ENCODE data around the gene CDH23. TPM values are rescaled to one million over a fixed set of nuclear protein-coding genes. Genes with fewer than 3 reads are reported as not detected.

CDH23 gene
- total and polyA plus RNA-seq, 10 of the 15 experiments (the other 5 are each of a cell fraction or from before 2014, with no cell fraction given): 0.09 to 0.40 (median 0.15) TPM; not detected in 1

- Histone ChIP-seq H3K27ac (ENCODE audit: control insufficient read depth, insufficient read depth) (no peak overlapping the region), H3K36me3 (ENCODE audit: control insufficient read depth in 2 of 2, insufficient read depth in 2 of 2, low read length in 1 of 2) (no peaks in the 10 kb centered on the region), H3K9ac (ENCODE audit: control insufficient read depth, insufficient read depth, low read length) (no peak overlapping the region), H3K4me1 (ENCODE audit: control insufficient read depth, insufficient read depth, low read length) (peaks cover 12% of the 10 kb centered on the region), H3K27me3 (replicated peaks in 1 of 2; ENCODE audit: control insufficient read depth in 2 of 2, insufficient read depth in 2 of 2, low read length in 1 of 2) (peaks cover 0 to 9% of the 10 kb centered on the region in 2 experiments), H3K4me2 (ENCODE audit: control insufficient read depth, insufficient read depth) (peak overlapping the region; percentile 39; the same call in 1 of the 2 replicates), H2AFZ (ENCODE audit: control insufficient read depth, low read depth, low read length) (no peak overlapping the region), H3K79me2 (ENCODE audit: control insufficient read depth, insufficient read depth, low read length) (no peaks in the 10 kb centered on the region), H3K4me3 (no peak overlapping the region), H3K9me3 (replicated peaks; ENCODE audit: control insufficient read depth, insufficient read depth, low read length) (no peaks in the 10 kb centered on the region), H4K20me1 (ENCODE audit: control insufficient read depth, insufficient read depth) (no peaks in the 10 kb centered on the region)
- ATAC-seq (no peak), DNase-seq (ENCODE audit: low read depth, low spot score) (no peak), FAIRE-seq (peak; percentile 62)
- WGBS (ENCODE audit: insufficient coverage, insufficient replicate concordance, low lambda C conversion rate, missing lambda C conversion rate): 27% methylated on average over 12 of the region's 12 CpGs
- BruUV-seq (replicated peaks): no TSS peak
- no peak for TF ChIP-seq RAD51 (IDR thresholded peaks at IDR 0.05)
- peak; percentile 41; the same call in 1 of the 2 replicates for TF ChIP-seq ZNF384 (IDR thresholded peaks at IDR 0.05; ENCODE audit: borderline replicate concordance, low read depth, low read length)
- POLR2A ChIA-PET: no interaction called here
- intact Hi-C loops (cut with micrococcal nuclease; ENCODE audit: unreplicated experiment): no loop called here
- in situ Hi-C loops (cut with MboI): no loop called here
- CTCF ChIA-PET: interaction anchor here (0.6 to 0.9 kb wide), 2 partner anchors 74 to 75 kb away, joined by 3 read pairs; no protein-coding TSS in a partner anchor
- RAD21 ChIA-PET (ENCODE audit: unreplicated experiment): interaction anchor here (1.0 to 1.4 kb wide), 3 partner anchors 22 to 87 kb away, joined by 3 to 5 read pairs (median 3); no protein-coding TSS in a partner anchor
- SMC1A ChIA-PET (ENCODE audit: uncharacterized antibody, unreplicated experiment): no interaction called here
These were observed 224.8 kb downstream of the CDH23 start for GRCh38 chr10:71621231-71622153.

GRCh38 chr10:71622154-71622526 is 225.4 kb downstream of the CDH23 start:
- no TSS peak for BruUV-seq (replicated peaks)
- DNase-seq (ENCODE audit: low read depth, low spot score) (no peak), FAIRE-seq (no peak), ATAC-seq (no peak)
- H3K9me3 ChIP-seq (replicated peaks; ENCODE audit: control insufficient read depth, insufficient read depth, low read length): no peaks in the 10 kb centered on the region
- H3K27ac ChIP-seq (ENCODE audit: control insufficient read depth, insufficient read depth): no peak overlapping the region
- 39% methylated on average over 10 of the region's 10 CpGs for WGBS (ENCODE audit: insufficient coverage, insufficient replicate concordance, low lambda C conversion rate, missing lambda C conversion rate)
- peaks cover 12% of the 10 kb centered on the region for H3K4me1 ChIP-seq (ENCODE audit: control insufficient read depth, insufficient read depth, low read length)
- H4K20me1 ChIP-seq (ENCODE audit: control insufficient read depth, insufficient read depth): no peaks in the 10 kb centered on the region
- ChIA-PET POLR2A (no interaction called here), RAD21 (ENCODE audit: unreplicated experiment) (interaction anchor here (1.0 to 1.4 kb wide), 3 partner anchors 21 to 86 kb away, joined by 3 to 5 read pairs (median 3); no protein-coding TSS in a partner anchor), SMC1A (ENCODE audit: uncharacterized antibody, unreplicated experiment) (no interaction called here), CTCF (interaction anchor here (0.6 to 0.9 kb wide), 2 partner anchors 74 to 75 kb away, joined by 3 read pairs; no protein-coding TSS in a partner anchor)
- H3K4me2 ChIP-seq (ENCODE audit: control insufficient read depth, insufficient read depth): peak overlapping the region; percentile 39; the same call in 1 of the 2 replicates
- TF ChIP-seq ATF2 (IDR thresholded peaks at IDR 0.05; ENCODE audit: low read length) (no peak), EGR1 (IDR thresholded peaks at IDR 0.05; ENCODE audit: borderline replicate concordance in 1 of 2, low read depth in 2 of 2, low read length in 2 of 2) (no peak), EED (IDR thresholded peaks at IDR 0.05; ENCODE audit: low read depth) (no peak), IRF4 (IDR thresholded peaks at IDR 0.05; ENCODE audit: low read depth, low read length) (no peak)
- H3K36me3 ChIP-seq (ENCODE audit: control insufficient read depth in 2 of 2, insufficient read depth in 2 of 2, low read length in 1 of 2): no peaks in the 10 kb centered on the region
- H3K79me2 ChIP-seq (ENCODE audit: control insufficient read depth, insufficient read depth, low read length): no peaks in the 10 kb centered on the region
- H3K27me3 ChIP-seq (replicated peaks in 1 of 2; ENCODE audit: control insufficient read depth in 2 of 2, insufficient read depth in 2 of 2, low read length in 1 of 2): peaks cover 0 to 10% of the 10 kb centered on the region in 2 experiments
- no peak overlapping the region for H2AFZ ChIP-seq (ENCODE audit: control insufficient read depth, low read depth, low read length)
- no peak overlapping the region for H3K4me3 ChIP-seq
- no peak overlapping the region for H3K9ac ChIP-seq (ENCODE audit: control insufficient read depth, insufficient read depth, low read length)
- intact Hi-C loops (cut with micrococcal nuclease; ENCODE audit: unreplicated experiment) (no loop called here), in situ Hi-C loops (cut with MboI) (no loop called here)

Measured in GM12878 (cell line).